IMR-90 (cell line): ENCODE measurements around the gene TPH1. TPM values are rescaled to one million over a fixed set of nuclear protein-coding genes. Genes with fewer than 3 reads are reported as not detected.

Experiments used
- ATAC-seq: fragments of 200-7000 bp; cut with Tn5 transposase; 2 replicates; pipeline ENCODE4 v1.9.1; 2020; ENCODE audit warnings: low read depth, mild to moderate bottlenecking, moderate library complexity
- BruUV-seq: library from RNA; stranded (reverse); fragments of 400-500 nt; replicated peaks from 2 replicates; lab custom pipeline; 2021; lab: Mats Ljungman, UMichigan
- CTCF ChIA-PET: fragments of 300-600 bp; formaldehyde crosslinking; extraction: SDS; loops from one replicate; lab custom pipeline; 2021; ENCODE audit warnings: antibody characterized with exemption; lab: Yijun Ruan, JAX
- POLR2A ChIA-PET: fragments of 300-600 bp; sonication (Branson Sonifier 250); formaldehyde crosslinking; loops from one replicate; lab custom pipeline; 2022; ENCODE audit warnings: antibody characterized with exemption; ENCODE audit not compliant: unreplicated experiment; lab: Charles Lee
- DNase-seq: peaks from one replicate; pipeline ENCODE4 v3.0.0; 2013
- H2AFZ ChIP-seq: replicated peaks from 2 replicates; pipeline ENCODE3; 2013; ENCODE audit warnings: low read length, mild to moderate bottlenecking; ENCODE audit not compliant: poor library complexity
- H2AK5ac ChIP-seq: 2 replicates; pipeline ENCODE4 v1.6.1; 2013; ENCODE audit warnings: low read depth, low read length, inconsistent platforms
- H2AK9ac ChIP-seq: replicated peaks from 2 replicates; pipeline ENCODE3; 2013; ENCODE audit warnings: mild to moderate bottlenecking, low read depth, low read length, moderate library complexity; ENCODE audit not compliant: poor library complexity
- H2BK120ac ChIP-seq: 2 replicates; pipeline ENCODE4 v1.6.1; 2013; ENCODE audit warnings: low read depth, low read length, inconsistent platforms
- H2BK15ac ChIP-seq: 3 replicates; pipeline ENCODE4 v1.6.1; 2013; ENCODE audit warnings: low read depth, low read length, inconsistent platforms
- H2BK20ac ChIP-seq: 2 replicates; pipeline ENCODE4 v1.6.1; 2013; ENCODE audit warnings: low read depth, mild to moderate bottlenecking, inconsistent platforms, low read length, moderate library complexity
- H2BK5ac ChIP-seq: 2 replicates; pipeline ENCODE4 v1.6.1; 2013; ENCODE audit warnings: mild to moderate bottlenecking, low read depth, low read length, inconsistent platforms; ENCODE audit not compliant: poor library complexity, severe bottlenecking
- H3K14ac ChIP-seq: replicated peaks from 2 replicates; pipeline ENCODE4 v1.6.1; 2013; ENCODE audit warnings: low read depth, low read length, inconsistent platforms
- H3K18ac ChIP-seq: 2 replicates; pipeline ENCODE4 v1.6.1; 2013; ENCODE audit warnings: low read depth, low read length, control low read depth
- H3K23ac ChIP-seq: 2 replicates; pipeline ENCODE4 v1.6.1; 2013; ENCODE audit warnings: low read depth, low read length, inconsistent platforms
- H3K27ac ChIP-seq: 2 replicates; pipeline ENCODE4 v1.5.1; 2013; ENCODE audit warnings: mild to moderate bottlenecking, control low read depth, low read length; ENCODE audit not compliant: insufficient read depth
- H3K27me3 ChIP-seq: 2 replicates; pipeline ENCODE4 v1.6.1; 2013; ENCODE audit warnings: low read length; ENCODE audit not compliant: control insufficient read depth, insufficient read depth
- H3K36me3 ChIP-seq: 2 replicates; pipeline ENCODE4 v1.6.1; 2013; ENCODE audit warnings: low read length, mixed read lengths; ENCODE audit not compliant: control insufficient read depth, insufficient read depth
- H3K4ac ChIP-seq: 2 replicates; pipeline ENCODE4 v1.6.1; 2013; ENCODE audit warnings: low read depth, low read length, inconsistent platforms
- H3K4me1 ChIP-seq: 2 replicates; pipeline ENCODE4 v1.6.1; 2013; ENCODE audit warnings: low read length, mixed read lengths; ENCODE audit not compliant: control insufficient read depth, insufficient read depth
- H3K4me2 ChIP-seq: 2 replicates; pipeline ENCODE4 v1.6.1; 2013; ENCODE audit warnings: low read depth, mild to moderate bottlenecking, control low read depth, low read length, moderate library complexity
- H3K4me3 ChIP-seq: 2 replicates; pipeline ENCODE4 v1.5.1; 2013; ENCODE audit warnings: low read depth, mild to moderate bottlenecking, control low read depth, low read length, moderate library complexity; ENCODE audit not compliant: insufficient read depth
- H3K56ac ChIP-seq: 2 replicates; pipeline ENCODE4 v1.6.1; 2013; ENCODE audit warnings: low read length, inconsistent platforms; ENCODE audit not compliant: insufficient read depth; ENCODE audit errors: extremely low read depth
- H3K79me1 ChIP-seq, 2 experiments: 2 replicates each; pipeline ENCODE4 v1.6.1; 2013; ENCODE audit warnings: low read length in 2 of 2, inconsistent platforms in 1 of 2, low read depth in 1 of 2
- H3K9ac ChIP-seq: 2 replicates; pipeline ENCODE4 v1.6.1; 2013; ENCODE audit warnings: low read depth, low read length, control low read depth
- H3K9me1 ChIP-seq: 2 replicates; pipeline ENCODE4 v1.6.1; 2013; ENCODE audit warnings: low read length, inconsistent platforms; ENCODE audit not compliant: insufficient read depth
- H3K9me3 ChIP-seq: 2 replicates; pipeline ENCODE4 v1.6.1; 2013; ENCODE audit warnings: low read length; ENCODE audit not compliant: control insufficient read depth, insufficient read depth
- H4K20me1 ChIP-seq: 2 replicates; pipeline ENCODE4 v1.6.1; 2013; ENCODE audit warnings: low read length, inconsistent platforms; ENCODE audit not compliant: insufficient read depth
- H4K5ac ChIP-seq: 2 replicates; pipeline ENCODE4 v1.6.1; 2013; ENCODE audit warnings: mild to moderate bottlenecking, low read depth, low read length, control low read depth
- H4K8ac ChIP-seq, 2 experiments: 2 replicates each; pipeline ENCODE4 v1.6.1; 2013; ENCODE audit warnings: low read depth in 2 of 2, low read length in 2 of 2, control low read depth in 1 of 2, inconsistent platforms in 1 of 2
- H4K91ac ChIP-seq: 2 replicates; pipeline ENCODE4 v1.6.1; 2013; ENCODE audit warnings: low read depth, low read length, inconsistent platforms; ENCODE audit not compliant: insufficient read depth
- BHLHE40 ChIP-seq: fragments of 150-350 bp; IDR thresholded peaks from 2 replicates; pipeline ENCODE4 v1.6.1; 2016; ENCODE audit warnings: mild to moderate bottlenecking, low read depth, low read length
- CHD1 ChIP-seq: IDR thresholded peaks from 2 replicates; pipeline ENCODE4 v1.6.1; 2012; ENCODE audit warnings: low read depth, low read length, improper control_type of control experiment
- CTCF ChIP-seq: conservative IDR thresholded peaks from 2 replicates; pipeline ENCODE4 v1.5.1; 2012; ENCODE audit warnings: mild to moderate bottlenecking, low read depth, low read length, improper control_type of control experiment
- ELK1 ChIP-seq: fragments of 150-350 bp; IDR thresholded peaks from 2 replicates; pipeline ENCODE4 v1.6.1; 2016; ENCODE audit warnings: low read depth, mild to moderate bottlenecking, low read length, moderate library complexity, borderline replicate concordance
- FOS ChIP-seq: fragments of 150-350 bp; IDR thresholded peaks from 2 replicates; pipeline ENCODE4 v1.6.1; 2016; ENCODE audit warnings: low read depth, low read length
- MAFK ChIP-seq: IDR thresholded peaks from 2 replicates; pipeline ENCODE4 v1.6.1; 2012; ENCODE audit warnings: low read depth, low read length, improper control_type of control experiment
- MAZ ChIP-seq: IDR thresholded peaks from 2 replicates; pipeline ENCODE4 v1.6.1; 2012; ENCODE audit warnings: low read depth, mild to moderate bottlenecking, low read length, improper control_type of control experiment, moderate library complexity, borderline replicate concordance
- RAD21 ChIP-seq: IDR thresholded peaks from 2 replicates; pipeline ENCODE4 v1.6.1; 2012; ENCODE audit warnings: low read length, improper control_type of control experiment
- RCOR1 ChIP-seq: IDR thresholded peaks from 2 replicates; pipeline ENCODE4 v1.6.1; 2012; ENCODE audit warnings: mild to moderate bottlenecking, low read length, improper control_type of control experiment; ENCODE audit not compliant: insufficient replicate concordance
- SMC3 ChIP-seq: fragments of 150-350 bp; IDR thresholded peaks from 2 replicates; pipeline ENCODE4 v1.6.1; 2016; ENCODE audit warnings: low read depth, mild to moderate bottlenecking, antibody characterized with exemption, low read length, moderate library complexity
- WGBS, 2 experiments: methylation state at CpG; one replicate each; pipeline versions ENCODE4 v1.1.5 to v1.1.7; 2013; ENCODE audit warnings: missing lambda C conversion rate in 2 of 2; ENCODE audit not compliant: insufficient read length in 1 of 2; ENCODE audit errors: extremely low coverage in 2 of 2; 5-methylcytosine and 5-hydroxymethylcytosine counted together
- dilution Hi-C: fragments of 300-500 bp; cut with HindIII; formaldehyde crosslinking; loops from one replicate; pipeline ENCODE4 v1.14.3; 2018; ENCODE audit warnings: low sequenced_read_pairs; ENCODE audit not compliant: unreplicated experiment
- in situ Hi-C: fragments of 300-500 bp; cut with MboI; formaldehyde crosslinking; loops from 3 replicates; pipeline ENCODE4 v1.14.3; 2019; ENCODE audit warnings: low sequenced_read_pairs, inconsistent platforms, mixed read lengths
- intact Hi-C: fragments of 100-400 bp; cut with micrococcal nuclease; formaldehyde crosslinking; loops from 2 replicates; pipeline ENCODE4 v1.10.0; 2022
- polyA plus RNA-seq, 3 experiments: library from polyadenylated mRNA; depleted of rRNA; stranded (reverse); fragments of >200 nt; gene quantifications; 2 replicates each; pipeline ENCODE4 v1.2.3, GENCODE V29; 2012; ENCODE audit warnings: low replicate concordance in 1 of 3
- total RNA-seq: library from RNA; depleted of rRNA; stranded (reverse); fragments of >200 nt; gene quantifications from 2 replicates; pipeline ENCODE4 v1.2.3, GENCODE V29; 2012

Gene TPH1
- total and polyA plus RNA-seq, 2 of the 4 experiments (the other 2 are of a cell fraction): under 0.01 to 0.07 TPM

- no peak for TF ChIP-seq FOS
Observed at GRCh38 chr11:18013790-18014507, 32.1 kb downstream of the TPH1 start (continued).

- Histone ChIP-seq H3K27me3 (peaks cover 4% of the 10 kb centered on the region; the same call in 1 of the 2 replicates), H3K4me1 (peaks cover 4% of the 10 kb centered on the region), H3K14ac (peak within 1 kb of the TSS; percentile 80), H4K91ac (no peak within 1 kb of the TSS), H4K20me1 (no peaks in the 10 kb centered on the region), H3K4me3 (peak within 1 kb of the TSS; percentile 92), H2BK20ac (no peak within 1 kb of the TSS; the same call in 1 of the 2 replicates), H2AFZ (peak within 1 kb of the TSS; percentile 97), H3K9me1 (0 out of 2 replicates have a peak, but pooled peaks cover 6% of the 10 kb centered on the region), H2BK120ac (peak within 1 kb of the TSS; percentile 55; the same call in 1 of the 2 replicates), H3K18ac (0 out of 2 replicates have a peak within 1 kb of the TSS, but pooled peaks have one; percentile 39), H3K9ac (peak within 1 kb of the TSS; percentile 82), H3K9me3 (no peaks in the 10 kb centered on the region), H3K23ac (peak within 1 kb of the TSS; percentile 77), H3K4me2 (peak within 1 kb of the TSS; percentile 98), H2BK15ac (no peak within 1 kb of the TSS), H3K36me3 (no peaks in the 10 kb centered on the region), H2BK5ac (no peak within 1 kb of the TSS), H4K5ac (peak within 1 kb of the TSS; percentile 52; the same call in 1 of the 2 replicates), H3K27ac (peak within 1 kb of the TSS; percentile 46; the same call in 1 of the 2 replicates), H2AK5ac (no peak within 1 kb of the TSS), H2AK9ac (peak within 1 kb of the TSS; percentile 70), H3K79me1 (peaks cover 5 to 11% of the 10 kb centered on the region in 2 experiments; a peak in 3 of 4 replicates), H4K8ac (peak within 1 kb of the TSS; percentile 46 to 81; a peak in 3 of 4 replicates), H3K56ac (no peak within 1 kb of the TSS), H3K4ac (peak within 1 kb of the TSS; percentile 86)
- in situ Hi-C loops (no loop called here), intact Hi-C loops (loop anchor here (5.0 kb wide), 1 partner anchor 94 kb away; the partner anchor contains the start of gene SAAL1), dilution Hi-C loops (no loop called here)
- WGBS, 2 experiments: 0% methylated on average over 9 of the region's 93 CpGs; no CpG with 5 or more reads in 1 of the 2 experiments
- ATAC-seq: peak; percentile 97
- no TSS peak for BruUV-seq
- CTCF ChIA-PET: interaction anchor here (0.6 kb wide), 1 partner anchor 29 kb away, joined by 5 read pairs; no protein-coding TSS in a partner anchor
- POLR2A ChIA-PET: no interaction called here
- peak; percentile 84 for DNase-seq
- no peak for TF ChIP-seq CHD1
- TF ChIP-seq SMC3: no peak
- no peak for TF ChIP-seq RCOR1
- TF ChIP-seq ELK1: no peak
- TF ChIP-seq MAZ: peak; percentile 68; the same call in 1 of the 2 replicates
- peak; percentile 75 for TF ChIP-seq BHLHE40
- TF ChIP-seq CTCF: no peak
- no peak for TF ChIP-seq RAD21
- TF ChIP-seq MAFK: no peak
Observed at GRCh38 chr11:18012906-18013781, 32.9 kb downstream of the TPH1 start, which contains the start of gene SERGEF. Gene SERGEF, minus strand, starts transcription at chr11:18013047. Its CDS starts 37 bp downstream, at chr11:18013010.
